AG09319 (cell line): Measurements from ENCODE around the gene MPHOSPH10.
A peak's percentile ranks its signal among the peaks of the same experiment; 100 is the strongest.

Source experiments
- DNase-seq: peaks from one replicate; pipeline ENCODE4 v3.0.0-alpha.2; 2010; ENCODE audit warnings: low read depth; ENCODE audit errors: extremely low read depth
- CTCF ChIP-seq: IDR thresholded peaks from 2 replicates; pipeline ENCODE4 v1.5.1; 2011; ENCODE audit warnings: low read depth, mild to moderate bottlenecking, inconsistent platforms, low read length, moderate library complexity

The MPHOSPH10 gene

GRCh38 chr2:71151620-71152019 is 21.2 kb downstream of the MPHOSPH10 start:
- TF ChIP-seq CTCF = no peak
- DNase-seq = no peak

- no peak for TF ChIP-seq CTCF
Observed at GRCh38 chr2:71153585-71154224, 23.3 kb downstream of the MPHOSPH10 start.

GRCh38 chr2:71154279-71154678 is 23.8 kb downstream of the MPHOSPH10 start:
- no peak for DNase-seq
- no peak for TF ChIP-seq CTCF

More at GRCh38 chr2:71153585-71154224, 23.3 kb downstream of the MPHOSPH10 start:
- no peak for DNase-seq

GRCh38 chr2:71154798-71155197 is 24.4 kb downstream of the MPHOSPH10 start:
- DNase-seq = no peak
- no peak for TF ChIP-seq CTCF

- no peak for TF ChIP-seq CTCF
- no peak for DNase-seq
Observed at GRCh38 chr2:71155846-71156245, 25.4 kb downstream of the MPHOSPH10 start.

- DNase-seq = no peak
- no peak for TF ChIP-seq CTCF
Observed at GRCh38 chr2:71156573-71156972, 26.1 kb downstream of the MPHOSPH10 start.

- DNase-seq = no peak
- peak; percentile 65 for TF ChIP-seq CTCF
Observed at GRCh38 chr2:71157124-71157793, 26.8 kb downstream of the MPHOSPH10 start.
